Testis (tissue), 2 donors: ENCODE measurements around the gene BTG3.

ENCODE experiments used
- CTCF ChIP-seq, 3 experiments: fragments of 450-650 bp in 2 of 3; fragments of 200-600 bp in 1 of 3; sonication (generic) in 1 of 3; IDR thresholded peaks; one replicate each; pipeline ENCODE4 v1.5.1; 2016 to 2019; ENCODE audit warnings: antibody characterized with exemption in 3 of 3, mild to moderate bottlenecking in 2 of 3, moderate library complexity in 1 of 3
- POLR2A ChIP-seq: fragments of 450-650 bp; IDR thresholded peaks from one replicate; pipeline ENCODE4 v1.6.1; 2017; ENCODE audit warnings: antibody characterized with exemption, mild to moderate bottlenecking, moderate library complexity

- no peak for TF ChIP-seq CTCF (IDR thresholded peaks at IDR 0.05)
- TF ChIP-seq POLR2A: no peak
Measured at GRCh38 chr21:17607684-17608083, 5.0 kb downstream of the BTG3 start.
